ENCODE results near the gene NHSL2.

GRCh38 chrX:72089254-72089653, 178.6 kb downstream of the NHSL2 start:
- TF ChIP-seq EZH2 (IDR thresholded peaks at IDR 0.05) (no peak), CTCF (IDR thresholded peaks at IDR 0.05) (no peak), EZH2phosphoT487 (IDR thresholded peaks at IDR 0.05) (no peak)
